HG03378 (cell line): ENCODE measurements around the gene TBC1D1.

Experiments used
- ATAC-seq: cut with Tn5 transposase; IDR thresholded peaks from one replicate; pipeline ENCODE4 v1.9.1; 2021; ENCODE audit warnings: mild to moderate bottlenecking, moderate library complexity; ENCODE audit not compliant: unreplicated experiment

TBC1D1 gene

DNA sequence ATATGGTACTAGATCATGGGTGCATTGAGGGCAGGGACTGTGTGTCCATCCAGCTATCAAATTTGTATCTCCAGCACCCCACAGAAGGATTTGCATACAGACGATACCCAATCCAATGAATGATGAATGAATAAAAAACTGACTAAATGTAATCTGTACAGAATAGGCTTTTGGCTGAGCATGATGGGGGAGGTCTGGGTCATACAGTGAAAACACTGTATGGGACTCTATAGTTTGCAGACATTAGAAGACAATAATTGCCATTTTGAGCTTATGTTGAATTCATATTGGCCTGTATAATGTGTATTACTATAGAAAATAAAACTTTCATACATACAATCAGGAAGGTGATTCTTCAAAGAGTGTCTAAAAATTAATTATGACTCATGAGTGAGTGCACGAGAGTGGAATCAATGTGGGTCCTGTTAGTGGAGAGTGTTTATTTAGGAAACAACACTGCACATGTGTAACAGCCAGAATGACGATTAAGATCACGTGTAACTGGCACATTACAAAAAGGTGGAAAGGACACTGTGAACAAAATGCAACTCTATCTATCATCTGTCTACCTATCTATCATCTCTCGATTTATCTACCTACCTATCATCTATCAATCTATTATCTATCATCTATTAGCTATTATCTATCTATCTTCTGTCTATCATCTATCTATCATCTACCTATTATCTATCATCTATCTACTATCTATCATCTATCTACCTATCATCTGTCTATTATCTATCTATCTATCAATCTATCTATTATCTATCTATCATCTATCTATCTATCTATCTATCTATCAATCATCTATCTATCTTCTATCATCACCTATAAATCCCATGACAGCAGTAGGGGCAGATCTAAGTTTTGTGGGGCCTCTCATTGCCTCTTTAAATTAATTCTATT is 270.6 kb downstream of the TBC1D1 start:
- ATAC-seq = no peak

DNA sequence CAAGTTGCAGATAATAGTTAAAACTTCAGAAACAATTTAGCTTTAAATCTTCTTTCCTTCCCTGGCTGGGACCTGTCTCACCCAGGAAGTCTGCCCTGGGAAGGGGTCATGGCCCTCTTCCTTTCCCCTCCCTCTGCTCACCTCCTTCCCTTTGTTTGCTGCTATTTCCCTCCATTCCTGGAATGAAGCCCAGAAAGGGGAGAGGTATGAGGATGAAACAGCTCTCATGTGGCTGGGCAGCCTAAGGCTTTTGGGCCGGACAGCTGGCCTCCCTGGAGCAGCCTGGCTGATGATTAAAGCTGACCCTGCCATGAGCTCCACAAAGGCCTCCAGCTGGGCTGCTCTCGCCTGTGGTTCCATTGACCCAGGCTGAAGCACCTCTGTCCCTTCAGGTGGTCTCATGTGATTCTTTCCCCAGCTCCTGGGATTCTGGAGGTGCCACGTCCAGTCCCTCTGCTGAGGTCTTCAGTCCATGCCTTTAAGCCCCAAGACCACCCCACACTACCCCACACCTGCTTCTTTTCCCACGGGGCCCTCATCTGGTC is 271.4 kb downstream of the TBC1D1 start:
- ATAC-seq = no peak

DNA sequence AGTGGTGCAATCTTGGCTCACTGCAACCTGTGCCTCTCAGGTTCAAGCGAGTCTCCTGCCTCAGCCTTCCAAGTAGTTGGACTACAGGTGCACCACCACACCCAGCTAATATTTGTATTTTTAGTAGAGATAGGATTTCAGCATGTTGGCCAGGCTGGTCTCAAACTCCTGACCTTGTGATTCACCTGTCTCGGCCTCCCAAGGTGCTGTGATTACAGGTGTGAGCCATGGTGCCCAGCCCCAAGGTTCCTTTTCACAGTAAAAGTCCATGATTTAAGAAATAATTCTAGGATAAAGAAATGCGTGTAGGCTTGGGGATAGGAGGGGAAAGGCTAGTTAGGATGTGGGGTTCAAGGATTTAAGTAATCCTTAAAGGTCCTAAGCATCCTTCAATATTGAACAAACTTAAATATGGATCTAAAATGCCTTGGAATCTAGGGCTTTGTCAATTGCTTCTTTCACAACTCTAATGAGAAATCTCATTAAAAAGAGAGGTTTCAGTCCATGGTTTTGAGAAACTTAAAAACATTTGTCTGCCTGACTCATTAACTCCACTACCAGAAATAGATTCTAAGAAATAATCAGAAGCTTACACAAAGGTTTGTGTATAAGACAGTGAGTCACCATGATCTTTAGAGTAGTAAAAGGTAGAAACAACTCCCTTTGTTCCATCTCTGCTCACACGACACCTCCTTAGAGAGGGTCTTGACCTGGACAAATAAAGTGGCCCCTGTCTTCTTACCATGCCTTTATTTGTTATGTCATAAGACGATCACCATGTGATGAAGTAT is 272.5 kb downstream of the TBC1D1 start:
- no peak for ATAC-seq

DNA sequence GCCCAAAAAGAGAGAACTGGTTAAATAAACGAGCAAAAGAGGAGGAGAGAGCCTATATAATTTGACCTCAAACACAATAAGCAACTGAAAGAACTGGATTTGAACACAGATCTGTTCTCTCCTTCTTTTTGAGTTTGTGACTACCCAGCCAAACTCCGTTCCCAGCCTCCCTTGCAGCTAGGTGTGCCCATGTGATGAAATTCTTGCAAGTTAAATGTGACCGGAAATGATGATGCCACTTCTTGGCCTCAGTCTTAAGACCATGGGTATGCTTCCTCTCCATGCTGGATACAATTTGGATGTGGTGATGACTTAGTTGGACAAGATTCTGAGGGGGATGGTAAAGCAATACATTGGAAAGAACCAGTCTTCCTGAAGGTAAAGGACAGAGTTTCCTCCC is 273.5 kb downstream of the TBC1D1 start:
- ATAC-seq = no peak

DNA sequence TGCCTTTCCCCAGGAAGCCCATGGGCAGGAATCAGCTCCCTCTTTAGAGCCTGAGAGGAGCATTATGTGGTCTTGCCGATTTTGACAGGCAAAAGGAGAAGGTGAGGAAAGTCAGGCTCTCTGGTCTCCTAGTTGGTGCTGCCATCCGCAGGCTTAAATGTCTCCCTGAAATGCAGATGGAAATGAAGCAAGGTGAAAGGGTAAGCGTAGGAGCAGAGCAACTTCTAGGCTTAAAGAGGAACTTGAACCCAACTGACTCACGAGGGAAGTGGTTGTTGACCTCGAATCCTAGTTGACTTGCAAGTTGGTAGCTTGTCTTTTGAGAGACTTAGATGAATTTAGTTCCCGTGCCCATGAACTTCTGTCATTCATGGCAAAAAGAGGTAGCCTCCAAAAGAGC is 275.2 kb downstream of the TBC1D1 start:
- ATAC-seq = no peak

DNA sequence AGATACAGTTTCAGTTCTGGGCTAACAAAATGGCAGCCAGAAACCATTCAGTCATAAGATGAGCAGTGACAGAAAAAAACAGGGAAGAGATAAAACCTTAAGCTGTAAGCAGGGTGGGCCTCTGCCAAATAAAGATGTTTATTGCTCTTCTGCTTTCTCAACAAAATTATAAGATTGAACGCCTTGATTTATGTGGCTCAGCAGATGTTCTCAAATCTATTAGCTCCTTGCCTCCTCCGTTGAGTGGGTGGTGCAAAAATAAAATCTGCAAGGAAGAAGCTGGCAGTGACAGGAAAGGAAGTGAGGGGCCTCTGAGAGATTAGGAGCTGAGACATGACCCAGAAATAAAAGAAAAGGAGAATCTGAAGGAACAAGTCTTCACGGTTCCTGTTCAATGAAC is 275.9 kb downstream of the TBC1D1 start:
- ATAC-seq = no peak

DNA sequence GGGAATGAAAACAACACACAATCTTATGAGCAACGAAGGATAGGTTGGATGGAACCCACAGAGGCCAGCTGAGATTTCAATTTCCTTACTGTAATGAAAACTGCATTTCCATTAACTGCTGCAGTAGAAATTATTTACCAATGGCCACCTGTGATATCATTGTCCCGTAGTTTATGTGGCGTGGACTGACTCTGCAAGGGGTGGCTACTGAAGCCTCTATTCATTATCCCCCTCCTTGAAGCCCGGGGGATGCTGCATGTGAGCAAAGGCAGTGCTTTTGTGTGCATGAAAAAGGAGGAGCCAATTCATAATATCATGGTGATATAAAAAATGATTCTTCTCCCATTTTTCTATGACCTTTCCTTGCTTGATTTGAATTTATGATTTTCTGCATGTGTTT is 277.1 kb downstream of the TBC1D1 start:
- ATAC-seq = no peak

DNA sequence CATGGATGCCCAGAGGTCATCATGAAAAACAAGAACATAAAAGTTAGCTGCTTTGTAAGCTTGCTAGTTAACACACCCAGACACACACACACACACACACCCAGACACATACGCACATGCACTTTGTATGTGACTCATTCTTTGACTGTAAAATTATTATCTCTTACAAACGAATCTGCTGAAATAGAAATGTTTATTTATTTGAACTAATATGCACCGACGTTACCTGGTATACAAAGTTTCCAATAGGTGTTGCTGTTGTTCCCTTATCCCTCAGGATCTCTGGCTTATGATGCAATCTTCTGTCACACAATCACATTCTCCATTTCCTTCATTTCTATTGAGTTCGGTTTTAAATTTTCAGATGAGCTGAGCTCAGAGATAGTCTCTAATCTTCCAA is 278.6 kb downstream of the TBC1D1 start:
- ATAC-seq = no peak

DNA sequence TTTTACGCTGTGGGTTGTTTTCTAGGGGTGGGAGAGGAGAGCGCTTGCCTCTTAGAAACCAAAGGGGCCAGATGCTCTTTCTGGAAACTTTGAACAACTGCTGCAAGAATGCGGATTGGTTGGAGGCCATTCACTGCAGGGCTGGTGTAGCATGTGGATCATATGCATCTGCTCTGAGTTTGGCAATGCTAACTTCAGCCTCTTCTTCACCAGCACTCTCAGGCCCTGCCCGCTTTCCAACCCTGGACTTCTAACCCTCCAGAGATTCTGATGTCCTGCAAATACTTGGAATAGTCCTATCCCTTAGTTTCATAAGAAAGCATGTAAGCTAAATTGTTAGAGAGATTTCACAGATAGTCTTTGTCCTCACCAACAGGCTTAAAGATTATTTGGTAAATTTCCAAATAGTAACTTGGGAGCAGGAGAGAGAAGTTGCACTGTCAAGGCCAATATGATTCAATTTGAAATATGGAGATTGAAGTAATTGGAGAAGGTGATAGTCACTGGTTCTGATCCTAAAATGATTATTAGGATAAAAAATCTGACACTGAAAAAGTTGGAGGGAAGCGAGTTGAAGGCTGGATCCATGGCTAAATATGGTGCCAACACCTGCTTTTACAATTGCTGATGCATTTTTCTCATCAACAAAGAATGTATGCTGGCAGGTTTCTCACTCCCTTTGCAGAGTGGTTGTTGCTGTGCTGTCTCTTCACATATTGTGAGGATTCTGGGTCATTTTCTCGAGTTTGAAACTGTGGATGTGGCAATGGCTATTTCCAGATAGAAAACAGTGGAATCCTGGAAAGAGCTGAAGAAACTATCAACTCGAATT is 279.7 kb downstream of the TBC1D1 start:
- ATAC-seq = no peak

DNA sequence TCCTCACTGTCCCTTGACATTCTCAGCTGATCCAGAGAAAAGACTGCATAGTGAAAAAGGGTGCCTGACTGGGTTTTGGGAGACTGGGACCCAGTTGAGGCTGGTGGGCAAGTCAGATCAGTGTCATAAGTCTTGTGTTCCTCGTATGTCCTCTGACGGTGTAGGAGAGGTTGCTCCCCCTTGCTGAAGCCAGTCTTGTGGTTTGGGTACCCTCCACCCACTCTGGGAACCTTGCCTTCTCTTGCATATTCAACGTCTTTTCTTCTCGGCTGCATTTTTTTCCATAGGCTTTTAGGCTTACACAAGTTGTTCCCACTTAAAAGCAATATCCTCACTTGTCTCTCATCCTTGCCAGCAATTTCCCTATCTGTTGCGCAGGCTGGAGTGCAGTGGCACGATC is 281.2 kb downstream of the TBC1D1 start:
- ATAC-seq = no peak

DNA sequence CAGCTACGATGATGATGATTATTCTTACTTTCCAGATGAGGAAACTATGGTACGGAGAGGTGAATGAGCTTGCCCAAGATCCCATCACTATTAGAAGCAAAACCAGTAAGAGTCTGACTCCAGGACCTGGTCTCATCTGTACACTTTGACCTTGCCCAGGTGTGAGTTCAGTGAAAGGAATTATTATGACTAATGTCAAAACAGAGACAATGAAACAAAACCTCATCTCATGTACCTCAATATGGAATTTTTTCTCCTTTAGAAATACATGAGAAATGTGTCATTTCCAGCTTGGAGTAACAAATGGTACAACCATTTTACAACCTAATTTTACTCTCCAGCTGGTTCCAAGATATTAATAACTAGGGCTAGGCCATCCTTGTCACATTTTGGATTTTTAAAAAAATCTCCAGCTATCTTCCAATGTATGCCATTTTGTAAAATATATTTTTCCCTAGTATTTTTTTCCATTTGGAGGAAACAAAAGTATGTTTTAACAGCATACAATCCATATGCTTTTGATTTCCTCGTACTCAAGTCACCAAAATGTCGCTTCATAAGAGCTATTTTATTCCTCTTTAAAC is 283.1 kb downstream of the TBC1D1 start:
- ATAC-seq = no peak

DNA sequence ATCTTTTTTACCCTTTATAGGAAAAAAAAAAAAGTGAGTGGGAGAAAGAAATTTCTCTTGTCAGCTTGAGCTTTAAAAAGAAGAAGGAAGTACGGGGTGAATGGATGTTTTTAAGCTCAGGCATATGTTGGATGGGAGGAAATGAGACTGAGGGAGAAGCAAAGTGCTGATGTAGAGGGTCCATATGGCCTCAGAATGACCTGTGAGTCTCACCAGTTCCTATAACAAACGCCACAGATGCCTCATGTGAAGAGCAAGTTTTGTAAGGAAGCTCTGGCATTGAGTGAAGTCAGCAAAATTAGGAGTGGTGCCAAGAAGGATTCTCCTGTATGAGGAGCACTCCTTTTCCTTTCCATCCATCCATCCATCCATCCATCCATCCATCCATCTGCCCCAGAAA is 283.9 kb downstream of the TBC1D1 start:
- ATAC-seq = no peak

DNA sequence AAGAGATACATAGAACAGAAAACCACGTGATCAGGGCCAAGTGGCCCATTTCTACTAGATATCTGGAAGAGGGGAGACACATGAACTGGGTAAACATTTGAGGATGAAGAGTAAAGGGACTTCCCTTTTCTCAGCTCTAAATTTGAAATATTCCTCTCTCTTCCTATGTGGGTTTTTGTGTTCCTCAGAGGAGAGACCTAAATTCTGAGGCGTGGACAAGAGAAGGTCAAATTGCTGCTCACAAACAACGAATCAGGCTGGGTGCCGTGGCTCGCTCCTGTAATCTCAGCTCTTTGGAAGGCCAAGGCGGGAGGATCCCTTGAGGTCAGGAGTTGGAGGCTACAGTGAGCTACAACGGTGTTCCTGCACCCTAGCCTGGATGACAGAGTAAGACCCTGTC is 285.3 kb downstream of the TBC1D1 start:
- ATAC-seq = no peak

DNA sequence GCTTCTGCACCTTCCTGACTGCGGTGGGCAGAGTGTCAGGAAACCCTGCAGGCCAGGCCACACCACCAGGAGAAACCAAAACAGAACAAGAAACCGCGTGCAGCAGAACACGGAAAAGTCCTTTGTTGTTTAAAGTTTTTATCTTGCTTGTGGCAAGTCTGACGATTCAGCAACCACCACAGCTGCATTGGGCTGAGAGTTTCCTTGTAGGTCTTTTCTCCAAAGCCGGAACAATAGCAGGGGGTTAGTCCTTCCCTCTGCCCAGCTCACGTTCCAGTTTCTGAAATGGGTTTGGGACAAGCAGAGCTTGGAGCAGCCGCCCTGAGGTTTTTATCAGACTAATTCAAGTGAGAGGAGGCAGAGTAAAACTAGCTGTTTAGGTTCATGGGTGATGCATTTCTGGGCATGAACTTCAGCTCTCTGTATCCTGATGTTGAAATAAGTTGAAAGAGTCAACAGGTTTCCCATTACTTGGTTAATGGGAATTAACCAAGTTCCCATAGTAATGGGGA is 286.2 kb downstream of the TBC1D1 start:
- ATAC-seq = no peak

DNA sequence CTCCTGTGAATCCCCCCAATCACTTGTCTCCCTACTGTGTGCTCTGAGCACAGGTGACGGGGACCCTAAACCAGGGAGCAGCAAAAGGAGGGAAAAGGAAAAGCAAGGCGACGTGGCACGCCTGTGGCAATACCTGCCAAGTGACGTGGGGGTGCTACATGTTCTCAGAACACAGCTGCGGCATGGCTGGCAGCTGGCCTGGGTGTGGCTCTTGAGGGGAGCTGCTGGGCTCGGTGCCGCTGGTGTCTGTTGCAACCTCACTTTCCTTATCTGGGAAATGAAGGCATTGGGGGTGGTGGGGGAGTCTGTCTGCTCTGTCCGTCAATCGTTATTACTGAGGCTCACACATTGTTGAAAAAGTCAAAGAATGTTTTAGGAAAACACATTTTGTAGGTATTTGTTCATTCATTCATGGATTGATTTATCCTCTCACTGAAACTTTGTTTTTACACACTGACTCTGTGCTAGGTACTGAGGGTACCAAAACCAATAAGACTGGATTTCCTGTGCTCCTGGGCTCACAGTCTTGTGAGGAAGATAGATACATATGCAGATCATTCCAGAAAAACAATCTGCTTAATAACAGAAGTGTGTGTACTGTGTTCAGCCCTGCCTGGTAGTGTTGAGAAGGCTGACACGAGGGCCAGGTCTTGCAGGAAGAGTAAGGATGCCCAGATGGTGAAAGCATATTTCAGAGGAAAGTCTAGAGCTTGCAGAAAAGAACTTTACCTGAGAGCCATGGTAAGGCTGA is 286.9 kb downstream of the TBC1D1 start:
- ATAC-seq = no peak

DNA sequence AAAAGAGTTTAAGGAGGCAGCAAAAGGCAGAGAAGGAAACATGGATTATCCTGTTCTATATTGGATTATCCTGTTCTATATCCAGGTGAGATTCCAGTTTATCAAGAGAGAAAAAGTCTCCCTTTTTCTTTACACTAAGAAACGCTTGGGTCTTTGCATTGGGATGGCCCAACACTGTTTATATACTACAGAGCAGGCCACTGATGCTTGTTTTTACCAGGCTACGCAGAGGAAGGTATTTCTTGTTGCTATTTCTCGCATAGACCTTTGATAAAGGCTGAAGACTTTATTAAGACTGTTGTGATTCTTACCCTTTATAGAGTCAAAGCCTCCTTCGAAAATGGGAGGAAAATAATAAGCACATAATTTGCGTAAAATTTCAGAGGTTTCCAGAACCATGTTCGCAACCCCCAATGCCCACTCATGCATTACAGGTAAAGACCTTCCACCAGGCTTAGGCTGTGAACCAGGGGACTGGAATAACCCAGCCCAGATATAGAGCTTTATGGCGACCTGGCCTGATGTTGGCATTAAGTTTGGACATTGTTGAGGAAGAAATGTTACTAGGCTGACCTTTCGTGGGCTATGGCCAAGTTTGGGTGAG is 287.6 kb downstream of the TBC1D1 start:
- ATAC-seq = no peak

DNA sequence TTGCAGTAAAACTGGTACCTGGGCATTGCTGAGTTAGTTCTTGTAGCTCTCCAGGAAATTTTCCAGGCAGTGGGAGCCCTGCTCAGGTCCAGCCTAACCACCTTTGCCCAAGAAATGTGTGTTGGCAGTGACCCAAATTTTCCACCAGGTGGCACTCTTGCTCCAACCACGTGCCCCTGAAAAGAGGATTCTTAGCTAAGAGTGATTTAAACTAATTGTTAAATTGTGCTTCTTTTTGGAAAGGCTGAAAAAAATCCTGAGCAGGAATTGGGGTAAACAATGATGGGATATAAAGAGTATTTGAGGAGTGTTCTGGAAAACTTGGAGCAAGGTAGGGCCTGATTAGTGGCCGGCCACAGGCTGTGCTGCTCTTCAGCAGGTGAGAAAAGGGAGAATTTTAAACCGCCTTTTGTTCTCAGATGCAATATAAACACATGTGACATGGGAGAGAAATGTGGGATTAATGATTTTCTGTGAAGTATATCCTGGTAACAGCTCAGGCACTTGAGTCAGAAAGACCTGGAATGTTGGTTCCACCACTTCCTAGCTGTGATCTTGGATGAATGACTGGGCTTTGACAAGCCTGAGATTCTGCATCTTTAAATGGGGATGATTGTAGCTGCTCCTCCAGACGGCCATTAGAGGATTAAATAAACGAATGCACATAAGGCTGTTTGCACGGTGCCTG is 288.9 kb downstream of the TBC1D1 start:
- ATAC-seq = peak; percentile 45

DNA sequence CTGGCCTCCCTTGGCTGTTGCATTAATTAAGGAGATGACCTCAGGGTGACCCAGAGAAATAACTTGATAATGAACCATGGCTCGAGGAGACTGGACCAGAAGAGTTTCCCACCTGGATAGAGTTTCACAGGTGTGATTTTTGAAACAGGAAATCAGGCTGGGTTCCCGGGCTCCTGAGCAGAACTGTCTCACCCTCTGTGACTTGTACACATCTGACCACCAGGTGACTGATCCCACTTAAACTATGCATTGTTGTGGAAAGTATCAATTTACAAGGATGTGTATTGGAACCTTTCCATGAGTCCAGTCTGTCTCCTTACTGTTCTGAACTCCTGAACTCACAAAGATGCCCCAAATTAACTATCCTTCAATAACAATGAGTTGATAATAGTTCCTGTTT is 289.6 kb downstream of the TBC1D1 start:
- no peak for ATAC-seq

DNA sequence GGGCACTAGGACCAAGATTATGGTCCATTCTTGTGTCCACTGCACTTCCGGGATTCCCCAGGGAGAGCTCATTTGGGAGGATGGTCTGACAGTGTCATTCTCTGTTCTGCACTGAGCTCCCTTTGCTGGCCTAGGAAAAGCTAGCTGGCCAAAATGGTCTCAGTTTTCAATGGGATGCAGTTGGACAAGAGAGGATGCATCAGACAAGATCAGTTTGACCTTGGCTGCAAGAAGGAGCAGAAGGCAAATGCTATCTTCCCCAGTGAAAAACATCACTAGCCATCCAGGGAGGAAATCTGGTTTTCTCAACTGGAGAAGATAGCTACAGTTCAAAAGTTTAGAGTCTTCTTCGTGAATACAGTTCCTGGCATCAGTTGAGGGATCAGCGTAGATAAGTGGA is 290.4 kb downstream of the TBC1D1 start:
- ATAC-seq = no peak
